Heart right ventricle (tissue), 16 donors: ENCODE results near the gene FGF3. TPM values are rescaled to one million over a fixed set of nuclear protein-coding genes. Genes with fewer than 3 reads are reported as not detected.

Experiments used
- ATAC-seq, 8 donors: fragments of 200-7000 bp; cut with Tn5 transposase; one replicate each; pipeline ENCODE4 v1.9.1; 2020; ENCODE audit warnings: mild to moderate bottlenecking in 8 of 8, moderate library complexity in 8 of 8, moderate number of reproducible peaks in 1 of 8
- DNase-seq, 2 donors: peaks; one replicate each; pipeline ENCODE4 v3.0.0-alpha.2; 2020
- H3K27ac ChIP-seq, 10 donors: fragments of 200-600 bp; sonication (generic) in 2 of 10; one replicate each; pipeline versions ENCODE4 v1.5.0 to v1.8.0; 2020 to 2022; ENCODE audit warnings: mild to moderate bottlenecking in 3 of 10
- H3K27me3 ChIP-seq, 7 donors: fragments of 200-600 bp; one replicate each; pipeline ENCODE4 v1.8.0; 2021 to 2022; ENCODE audit warnings: mild to moderate bottlenecking in 2 of 7
- H3K36me3 ChIP-seq, 9 donors: fragments of 200-600 bp; sonication (generic) in 1 of 9; one replicate each; pipeline versions ENCODE4 v1.5.0 to v1.8.0; 2020 to 2022; ENCODE audit warnings: mild to moderate bottlenecking in 2 of 9
- H3K4me1 ChIP-seq, 9 donors: fragments of 200-600 bp; sonication (generic) in 1 of 9; one replicate each; pipeline versions ENCODE4 v1.5.0 to v1.8.0; 2020 to 2022; ENCODE audit warnings: mild to moderate bottlenecking in 4 of 9
- H3K4me3 ChIP-seq, 10 donors: fragments of 200-600 bp; sonication (generic) in 2 of 10; one replicate each; pipeline versions ENCODE4 v1.5.0 to v1.8.0; 2020 to 2022; ENCODE audit warnings: mild to moderate bottlenecking in 7 of 10, moderate library complexity in 2 of 10
- H3K9me3 ChIP-seq, 11 donors: fragments of 200-600 bp in 10 of 11; sonication (generic) in 2 of 11; one replicate each; pipeline versions ENCODE4 v1.5.0 to v1.8.0; 2013 to 2022; ENCODE audit warnings: mild to moderate bottlenecking in 2 of 11, control low read depth in 1 of 11, moderate library complexity in 1 of 11
- WGBS, 2 donors: extraction: QIAGEN DNeasy Blood & Tissue Kit; methylation state at CpG; one replicate each; pipeline ENCODE4 v1.1.7; 2013; ENCODE audit warnings: inconsistent platforms in 1 of 2; 5-methylcytosine and 5-hydroxymethylcytosine counted together
- intact Hi-C, 10 donors: fragments of 100-400 bp; cut with DNase I; formaldehyde crosslinking; loops; one replicate each; pipeline versions ENCODE4 v1.11.1 to v1.14.2; 2022
- polyA plus RNA-seq, 2 donors: library from polyadenylated mRNA; stranded (reverse); fragments of 200-250 nt; gene quantifications; one replicate each; pipeline ENCODE4 v1.2.3, GENCODE V29; 2013
- total RNA-seq, 10 donors: library from RNA; stranded (reverse); fragmentation: NEBNext Ultra II Directional in 3 of 10; extraction: Animal tissue kit (Norgen Biotek cat#: 25700) in 3 of 10; gene quantifications; one replicate each; pipeline versions ENCODE4 v1.2.1 to v1.2.4, GENCODE V29; 2021 to 2023
- TF ChIP-seq, protein P1 (sequence below), 9 donors: fragments of 200-600 bp; sonication (generic) in 2 of 9; IDR thresholded peaks; one replicate each; pipeline versions ENCODE4 v1.5.0 to v1.8.0; 2021 to 2022; ENCODE audit warnings: antibody characterized with exemption in 9 of 9, mild to moderate bottlenecking in 5 of 9, moderate library complexity in 1 of 9
- donor health status: Arrhythmogenic right ventricular cardiomyopathy.
- donor health status: ischemic (EF 13 %, LVEDD 7.1; RV severe dilation, severe dysfunction).
- donor health status: healthy with polysubstance abuse.
- donor health status: DM: no; HTN: yes; CAD: no.
- donor health status: DM: no; HTN: no; CAD: no.
- donor health status: ischemic (EF 25% LVEDD 6.9; RV normal size, moderate dysfunction).
- donor health status: ischemic (EF 25% LVEDD 5.7; RV mildly dilated, moderate dysfunction).
- donor health status: healthy.
- donor health status: DM: yes; HTN: yes; CAD: no.
- donor health status: Ischemic cardiomyopathy.
- donor health status: ischemic (EF 35%, LVEDD 5.7; RV mildly dilated, moderate dysfunction).
- donor health status: nonischemic (EF 11% LVEDD 7.7; RV severe dilation, severe dysfunction).
- donor health status: DM: yes; HTN: yes; CAD: no.
- donor health status: PGD.
- donor health status: ischemic (EF 29% LVEDD 5.4; RV normal size, mild dysfunction).
- donor health status: nonischemic (EF 23%, LVEDD 6.1; RV moderate dilation, normal function).

Gene FGF3
- total and polyA plus RNA-seq, 12 donors: not detected

DNA sequence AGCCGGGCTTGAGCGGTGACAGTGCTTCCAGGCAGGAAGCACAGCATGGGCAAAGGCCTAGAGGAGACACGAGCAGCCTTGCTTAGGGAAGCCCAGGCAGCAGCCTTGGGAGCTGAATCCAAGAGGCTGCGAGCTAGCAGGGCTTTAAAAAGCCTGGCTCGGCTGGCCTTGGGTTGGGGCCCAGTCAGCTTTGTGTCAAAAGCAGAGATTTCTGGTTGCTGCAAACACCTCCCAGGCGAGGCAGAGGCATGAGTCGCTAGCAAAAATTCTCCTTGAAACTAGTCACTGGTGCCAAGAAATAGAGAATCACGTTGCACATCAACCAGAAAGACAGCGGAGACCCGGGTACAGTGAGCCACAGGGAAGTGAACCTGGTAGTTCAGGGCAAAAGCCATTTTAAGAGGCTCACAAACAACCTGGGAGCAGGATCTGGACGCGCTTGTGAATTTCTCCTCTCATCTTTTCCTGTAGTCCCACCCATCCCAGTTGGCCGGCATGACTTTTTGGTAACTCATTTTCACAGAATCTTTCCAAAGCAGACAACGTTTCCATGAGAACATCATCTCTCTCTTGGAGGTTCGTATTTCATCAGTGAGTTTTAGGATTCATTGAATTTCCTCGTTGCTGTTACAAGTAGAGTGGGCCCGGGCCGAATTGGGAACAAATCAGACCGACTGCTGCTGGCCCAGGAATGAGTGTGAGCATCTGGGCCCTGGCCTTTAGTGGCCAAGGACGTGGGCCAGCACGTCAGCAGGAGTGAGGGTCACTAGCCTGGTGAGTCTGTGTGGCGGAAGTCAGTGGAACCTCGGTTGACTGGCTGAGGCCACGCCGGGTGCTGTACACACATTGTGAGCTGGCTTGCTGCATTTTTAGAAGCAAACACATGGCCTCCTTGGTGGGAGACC, 27.7 kb downstream of the FGF3 start:
- 70 to 76% methylated on average over 25 of the region's 25 CpGs for WGBS, 2 donors
- H3K27me3 ChIP-seq: peaks cover 0 to 28% (median 0%) of the 10 kb centered on the region in 7 donors
- no peak overlapping the region for H3K27ac ChIP-seq
- no peaks in the 10 kb centered on the region for H3K9me3 ChIP-seq
- DNase-seq: no peak
- H3K4me1 ChIP-seq: no peaks in the 10 kb centered on the region
- no peaks in the 10 kb centered on the region for H3K36me3 ChIP-seq
- TF ChIP-seq, protein P1, sequence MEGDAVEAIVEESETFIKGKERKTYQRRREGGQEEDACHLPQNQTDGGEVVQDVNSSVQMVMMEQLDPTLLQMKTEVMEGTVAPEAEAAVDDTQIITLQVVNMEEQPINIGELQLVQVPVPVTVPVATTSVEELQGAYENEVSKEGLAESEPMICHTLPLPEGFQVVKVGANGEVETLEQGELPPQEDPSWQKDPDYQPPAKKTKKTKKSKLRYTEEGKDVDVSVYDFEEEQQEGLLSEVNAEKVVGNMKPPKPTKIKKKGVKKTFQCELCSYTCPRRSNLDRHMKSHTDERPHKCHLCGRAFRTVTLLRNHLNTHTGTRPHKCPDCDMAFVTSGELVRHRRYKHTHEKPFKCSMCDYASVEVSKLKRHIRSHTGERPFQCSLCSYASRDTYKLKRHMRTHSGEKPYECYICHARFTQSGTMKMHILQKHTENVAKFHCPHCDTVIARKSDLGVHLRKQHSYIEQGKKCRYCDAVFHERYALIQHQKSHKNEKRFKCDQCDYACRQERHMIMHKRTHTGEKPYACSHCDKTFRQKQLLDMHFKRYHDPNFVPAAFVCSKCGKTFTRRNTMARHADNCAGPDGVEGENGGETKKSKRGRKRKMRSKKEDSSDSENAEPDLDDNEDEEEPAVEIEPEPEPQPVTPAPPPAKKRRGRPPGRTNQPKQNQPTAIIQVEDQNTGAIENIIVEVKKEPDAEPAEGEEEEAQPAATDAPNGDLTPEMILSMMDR (IDR thresholded peaks at IDR 0.05): no peak
- no peak overlapping the region for H3K4me3 ChIP-seq
- intact Hi-C loops: loop anchor here in 1 of 10 donors (10.0 kb wide), 1 partner anchor 1077 kb away; no protein-coding TSS in a partner anchor
- no peak for ATAC-seq

GRCh38 chr11:69788956-69789355, 30.3 kb downstream of the FGF3 start:
- H3K9me3 ChIP-seq: no peaks in the 10 kb centered on the region
- H3K27me3 ChIP-seq: peaks cover 0 to 33% (median 0%) of the 10 kb centered on the region in 7 donors
- TF ChIP-seq, protein P1 (IDR thresholded peaks at IDR 0.05): no peak
- DNase-seq (no peak), ATAC-seq (no peak)
- no peaks in the 10 kb centered on the region for H3K4me1 ChIP-seq
- intact Hi-C loops: no loop called here
- H3K36me3 ChIP-seq: no peaks in the 10 kb centered on the region
- 85 to 92% methylated on average over 11 of the region's 11 CpGs for WGBS, 2 donors
- H3K4me3 ChIP-seq: no peak overlapping the region
- no peak overlapping the region for H3K27ac ChIP-seq

- Histone ChIP-seq H3K36me3 (no peaks in the 10 kb centered on the region), H3K4me3 (no peak overlapping the region), H3K27me3 (peaks cover 0 to 33% (median 4%) of the 10 kb centered on the region in 7 donors), H3K27ac (no peak overlapping the region), H3K4me1 (no peaks in the 10 kb centered on the region), H3K9me3 (no peaks in the 10 kb centered on the region)
- intact Hi-C loops: no loop called here
- TF ChIP-seq, protein P1 (IDR thresholded peaks at IDR 0.05): no peak
- DNase-seq: no peak
- ATAC-seq: no peak
- 86 to 89% methylated on average over 10 of the region's 10 CpGs for WGBS, 2 donors
Measured at GRCh38 chr11:69787906-69788305, 31.3 kb downstream of the FGF3 start.

GRCh38 chr11:69787457-69787856, 31.8 kb downstream of the FGF3 start:
- Histone ChIP-seq H3K27ac (no peak overlapping the region), H3K9me3 (no peaks in the 10 kb centered on the region), H3K27me3 (peaks cover 0 to 37% (median 4%) of the 10 kb centered on the region in 7 donors), H3K4me1 (no peaks in the 10 kb centered on the region), H3K36me3 (no peaks in the 10 kb centered on the region), H3K4me3 (no peak overlapping the region)
- no peak for ATAC-seq
- no peak for DNase-seq
- 47 to 65% methylated on average over 4 of the region's 4 CpGs for WGBS, 2 donors
- intact Hi-C loops: no loop called here
- TF ChIP-seq, protein P1 (IDR thresholded peaks at IDR 0.05): no peak
